GM18520 (cell line): ENCODE measurements around the gene USP17L21.
"Not testable (repeated sequence)": the region's sequence is repeated elsewhere in the genome, so short reads cannot be mapped to it uniquely, and the experiment has no call there.

Experiments
- ATAC-seq: cut with Tn5 transposase; IDR thresholded peaks from one replicate; pipeline ENCODE4 v1.9.1; 2021; ENCODE audit not compliant: unreplicated experiment

USP17L21 gene

GRCh38 chr4:9262572-9262971, at the start of gene USP17L21:
USP17L21 (plus strand) TSS chr4:9262872; CDS start chr4:9262872, 0 bp downstream.
- ATAC-seq: not testable (repeated sequence)

GRCh38 chr4:9214701-9215100, 48.0 kb upstream of the USP17L21 start:
- not testable (repeated sequence) for ATAC-seq

DNA sequence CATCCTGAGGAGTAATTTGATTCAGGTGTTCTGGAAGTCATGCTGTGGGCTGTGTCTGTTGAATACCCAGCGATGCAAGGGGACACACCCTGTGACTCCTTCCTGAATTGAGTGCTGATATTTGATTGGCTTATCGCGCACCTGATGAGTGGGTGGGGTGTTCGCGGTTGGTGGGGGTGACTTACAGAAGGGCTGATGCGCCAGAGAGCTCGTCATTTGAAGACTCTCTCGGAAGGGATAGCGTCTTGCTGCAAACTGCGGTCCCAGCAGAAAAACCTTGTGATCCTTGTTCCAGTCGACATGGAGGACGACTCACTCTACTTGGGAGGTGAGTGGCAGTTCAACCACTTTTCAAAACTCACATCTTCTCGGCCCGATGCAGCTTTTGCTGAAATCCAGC, 47.6 kb upstream of the USP17L21 start, which contains the start of gene USP17L11:
Gene USP17L11, plus strand, starts transcription at position 301 of the 400 bp plus-strand sequence. Its CDS starts 0 bp downstream, at position 301.
- not testable (repeated sequence) for ATAC-seq

GRCh38 chr4:9219852-9220251, 42.8 kb upstream of the USP17L21 start, which contains the start of gene USP17L12:
USP17L12 (plus strand) TSS chr4:9220152; CDS start chr4:9220152, 0 bp downstream.
- not testable (repeated sequence) for ATAC-seq

GRCh38 chr4:9224596-9224995, 38.1 kb upstream of the USP17L21 start, which contains the start of gene USP17L13:
USP17L13 (plus strand) TSS chr4:9224896; CDS start chr4:9224896, 0 bp downstream.
- not testable (repeated sequence) for ATAC-seq

DNA sequence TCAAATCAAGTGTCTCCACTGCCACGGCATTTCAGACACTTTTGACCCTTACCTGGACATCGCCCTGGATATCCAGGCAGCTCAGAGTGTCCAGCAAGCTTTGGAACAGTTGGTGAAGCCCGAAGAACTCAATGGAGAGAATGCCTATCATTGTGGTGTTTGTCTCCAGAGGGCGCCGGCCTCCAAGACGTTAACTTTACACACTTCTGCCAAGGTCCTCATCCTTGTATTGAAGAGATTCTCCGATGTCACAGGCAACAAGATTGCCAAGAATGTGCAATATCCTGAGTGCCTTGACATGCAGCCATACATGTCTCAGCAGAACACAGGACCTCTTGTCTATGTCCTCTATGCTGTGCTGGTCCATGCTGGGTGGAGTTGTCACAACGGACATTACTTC, 32.4 kb upstream of the USP17L21 start:
- ATAC-seq: not testable (repeated sequence)

GRCh38 chr4:9234085-9234484, 28.6 kb upstream of the USP17L21 start, which contains the start of gene USP17L15:
USP17L15 (plus strand) TSS chr4:9234385; CDS start chr4:9234385, 0 bp downstream.
- ATAC-seq: not testable (repeated sequence)

- not testable (repeated sequence) for ATAC-seq
Observed at GRCh38 chr4:9238461-9238860, 24.2 kb upstream of the USP17L21 start.

DNA sequence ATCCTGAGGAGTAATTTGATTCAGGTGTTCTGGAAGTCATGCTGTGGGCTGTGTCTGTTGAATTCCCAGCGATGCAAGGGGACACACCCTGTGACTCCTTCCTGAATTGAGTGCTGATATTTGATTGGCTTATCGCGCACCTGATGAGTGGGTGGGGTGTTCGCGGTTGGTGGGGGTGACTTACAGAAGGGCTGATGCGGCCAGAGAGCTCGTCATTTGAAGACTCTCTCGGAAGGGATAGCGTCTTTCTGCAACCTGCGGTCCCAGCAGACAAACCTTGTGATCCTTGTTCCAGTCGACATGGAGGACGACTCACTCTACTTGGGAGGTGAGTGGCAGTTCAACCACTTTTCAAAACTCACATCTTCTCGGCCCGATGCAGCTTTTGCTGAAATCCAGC, 19.1 kb upstream of the USP17L21 start, which contains the start of gene USP17L17:
Gene USP17L17, plus strand, starts transcription at position 301 of the 400 bp plus-strand sequence. Its CDS starts 0 bp downstream, at position 301.
- ATAC-seq: not testable (repeated sequence)

GRCh38 chr4:9247953-9248680, 14.6 kb upstream of the USP17L21 start, which contains the start of gene USP17L18:
USP17L18 (plus strand) TSS chr4:9248630; CDS start chr4:9248630, 0 bp downstream.
- ATAC-seq: not testable (repeated sequence)

- not testable (repeated sequence) for ATAC-seq
Observed at GRCh38 chr4:9253078-9253477, 9.6 kb upstream of the USP17L21 start, which contains the start of gene USP17L19. USP17L19 (plus strand) TSS chr4:9253378; CDS start chr4:9253378, 0 bp downstream.

- ATAC-seq: not testable (repeated sequence)
Observed at GRCh38 chr4:9257824-9258223, 4.8 kb upstream of the USP17L21 start, which contains the start of gene USP17L20. USP17L20 (plus strand) TSS chr4:9258124; CDS start chr4:9258124, 0 bp downstream.

GRCh38 chr4:9267319-9267718, 4.6 kb downstream of the USP17L21 start, which contains the start of gene USP17L22:
USP17L22 (plus strand) TSS chr4:9267619; CDS start chr4:9267619, 0 bp downstream.
- ATAC-seq: not testable (repeated sequence)

DNA sequence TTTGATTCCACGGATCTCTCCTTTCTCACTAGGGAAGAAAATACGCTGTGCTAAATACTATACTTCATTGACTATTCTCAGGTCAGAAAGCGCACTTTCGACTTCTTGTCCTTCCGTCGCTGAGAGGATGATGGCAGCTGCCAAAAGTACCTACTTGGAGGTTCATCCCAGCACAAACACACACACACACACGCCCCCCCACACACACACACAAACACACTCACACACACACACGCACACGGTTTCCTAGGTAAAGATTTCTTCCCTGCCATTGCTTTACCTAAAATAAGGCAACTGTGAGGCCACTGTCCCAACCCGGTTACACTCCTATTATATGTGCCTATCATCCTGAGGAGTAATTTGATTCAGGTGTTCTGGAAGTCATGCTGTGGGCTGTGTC, 9.0 kb downstream of the USP17L21 start:
- ATAC-seq: not testable (repeated sequence)
